GM12892 (cell line): Measurements from ENCODE around the gene SFXN5.

ENCODE experiments used
- POLR2A ChIP-seq: IDR thresholded peaks from 2 replicates; pipeline ENCODE4 v1.6.1; 2011; ENCODE audit warnings: low read depth, low read length, control low read depth
- POLR2AphosphoS5 ChIP-seq: IDR thresholded peaks from 2 replicates; pipeline ENCODE4 v1.6.1; 2011; ENCODE audit warnings: low read depth, low read length, control low read depth
- TAF1 ChIP-seq: IDR thresholded peaks from 2 replicates; pipeline ENCODE4 v1.6.1; 2011; ENCODE audit warnings: low read depth, mild to moderate bottlenecking, control low read depth, low read length, borderline replicate concordance

DNA sequence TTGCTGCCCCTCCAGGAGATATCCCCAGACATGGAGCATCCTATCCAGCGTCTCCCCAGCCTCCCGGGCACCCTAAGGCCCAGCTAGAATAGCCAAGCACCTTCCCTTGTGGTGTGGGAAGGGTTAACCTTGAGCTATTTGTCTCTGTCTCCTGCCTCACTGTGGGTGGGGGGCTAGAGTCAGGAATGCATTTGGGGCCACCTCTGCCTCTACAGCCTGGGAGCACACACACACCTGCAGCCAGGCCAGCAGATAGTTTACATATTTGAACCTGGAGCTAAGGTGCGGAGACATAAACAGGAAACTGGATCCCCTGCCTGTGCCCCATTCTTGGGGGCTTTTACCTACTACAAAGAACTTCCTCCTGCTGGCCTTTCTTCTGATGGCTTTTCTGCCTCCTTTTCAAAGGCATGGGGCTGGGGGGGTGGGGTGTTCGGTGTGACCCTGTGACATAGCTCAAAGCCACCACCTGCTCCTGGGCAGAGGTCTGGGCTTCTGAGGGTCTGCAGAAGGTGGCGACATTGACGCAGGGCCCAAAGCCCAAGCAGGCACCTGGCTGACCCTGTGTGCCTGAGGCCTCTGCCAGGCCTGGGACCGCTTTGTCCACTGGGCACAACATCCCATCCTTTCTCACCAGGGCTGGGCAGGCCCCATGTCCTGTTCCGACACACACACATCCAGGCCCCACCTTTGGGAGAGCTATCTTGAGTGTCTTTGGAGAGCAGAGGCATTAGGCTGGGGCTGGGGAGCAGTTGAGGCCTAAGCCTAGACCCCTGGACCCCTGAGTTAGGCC lies 120.0 kb downstream of the SFXN5 start:
- TF ChIP-seq POLR2AphosphoS5 (no peak), POLR2A (no peak), TAF1 (no peak)
